GM12891 (cell line): ENCODE results near the gene NOL9.

ENCODE experiments used
- PAX5 ChIP-seq: IDR thresholded peaks from 2 replicates; pipeline ENCODE4 v1.6.1; 2011; ENCODE audit warnings: low read length, moderate library complexity, mild to moderate bottlenecking; ENCODE audit not compliant: insufficient read depth, severe bottlenecking
- POLR2A ChIP-seq: IDR thresholded peaks from 2 replicates; pipeline ENCODE4 v1.6.1; 2011; ENCODE audit warnings: low read depth, low read length, control low read depth
- POLR2AphosphoS5 ChIP-seq: IDR thresholded peaks from 2 replicates; pipeline ENCODE4 v1.6.1; 2011; ENCODE audit warnings: low read depth, low read length, control low read depth
- SPI1 ChIP-seq: IDR thresholded peaks from 2 replicates; pipeline ENCODE4 v1.6.1; 2011; ENCODE audit warnings: low read depth, low read length, control low read depth
- TAF1 ChIP-seq: IDR thresholded peaks from 2 replicates; pipeline ENCODE4 v1.6.1; 2011; ENCODE audit warnings: low read depth, low read length, control low read depth

DNA sequence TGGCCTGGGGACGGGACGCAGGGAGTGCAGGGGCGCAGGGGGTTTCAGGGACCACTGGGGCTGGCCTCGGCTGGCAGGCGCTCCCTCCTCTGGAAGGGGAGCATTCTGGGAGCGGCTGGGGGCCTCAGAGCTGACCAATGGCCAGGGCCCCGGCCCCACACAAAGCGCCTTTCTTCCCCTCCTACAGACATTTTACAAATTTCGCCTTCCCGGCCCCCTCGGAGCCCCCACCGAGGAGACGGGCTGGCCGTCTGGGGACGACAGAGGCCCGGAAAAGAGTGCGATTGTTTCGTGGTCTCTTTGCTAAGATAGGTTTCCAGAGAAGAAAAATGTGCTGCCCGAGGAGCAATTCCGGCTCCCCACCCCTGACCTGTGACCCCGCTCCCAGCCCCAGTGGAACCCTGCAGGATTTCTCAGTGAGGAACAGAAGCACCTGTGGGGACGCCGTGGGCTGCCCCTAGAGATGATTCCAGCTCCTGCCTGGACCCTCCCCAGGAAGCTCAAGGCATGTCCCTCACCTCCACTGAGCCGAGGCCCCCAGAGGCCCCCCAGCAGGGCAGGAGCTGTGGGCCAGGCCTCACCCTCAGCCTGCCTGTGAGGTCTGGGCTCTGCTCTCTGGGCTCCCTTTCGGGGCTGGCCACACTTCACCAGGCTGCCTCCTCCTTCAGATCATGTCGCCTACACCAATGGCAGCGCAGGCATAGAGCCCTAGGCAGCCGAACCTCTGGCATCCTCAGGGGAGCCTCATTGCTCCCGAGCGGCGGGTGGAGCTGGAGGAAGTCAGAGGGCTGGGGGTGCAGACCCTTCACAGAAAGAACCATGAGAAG, 47.9 kb downstream of the NOL9 start:
- TF ChIP-seq POLR2A, result no peak
- TF ChIP-seq SPI1, result no peak
- no peak for TF ChIP-seq POLR2AphosphoS5
- no peak for TF ChIP-seq TAF1
- no peak for TF ChIP-seq PAX5
